HCT116 (cell line): ENCODE measurements around the gene SFXN5. TPM values are rescaled to one million over a fixed set of nuclear protein-coding genes. Genes with fewer than 3 reads are reported as not detected.

Experiments used
- ATAC-seq: fragments of 200-7000 bp; cut with Tn5 transposase; 2 replicates; pipeline ENCODE4 v1.9.1; 2020; ENCODE audit warnings: mild to moderate bottlenecking, moderate library complexity
- BruUV-seq: library from RNA; stranded (reverse); fragments of 400-500 nt; replicated peaks from 2 replicates; lab custom pipeline; 2021; lab: Mats Ljungman, UMichigan
- CTCF ChIA-PET: fragments of 300-600 bp; sonication (Branson Sonifier 250); formaldehyde crosslinking; loops from one replicate; lab custom pipeline; 2021; ENCODE audit warnings: antibody characterized with exemption; lab: Charles Lee
- POLR2A ChIA-PET: fragments of 300-600, 350-600 bp; sonication (Branson Sonifier 250); formaldehyde crosslinking; loops from one replicate; lab custom pipeline; 2021; ENCODE audit warnings: antibody characterized with exemption; lab: Charles Lee
- RAD21 ChIA-PET, 2 experiments: fragments of 300-600 bp; sonication (Branson Sonifier 250); formaldehyde crosslinking; loops; one replicate each; lab custom pipeline; 2023; ENCODE audit warnings: low total read pairs in 2 of 2; ENCODE audit not compliant: uncharacterized antibody in 2 of 2, unreplicated experiment in 2 of 2, low non-redundant PET in 1 of 2; lab: Charles Lee
- DNase-seq: peaks from one replicate; pipeline ENCODE4 v3.0.0-alpha.2; 2010; ENCODE audit warnings: low read depth, low spot score
- H2AFZ ChIP-seq: fragments of 200-600 bp; shearing (Covaris generic), sonication (generic); 2 replicates; pipeline ENCODE4 v1.6.1; 2017; ENCODE audit warnings: low read depth, mixed run types, mixed read lengths, antibody characterized with exemption, low read length; ENCODE audit not compliant: poor library complexity, severe bottlenecking
- H3K27ac ChIP-seq: 2 replicates; pipeline ENCODE4 v1.5.1; 2012; ENCODE audit warnings: low read depth, low read length
- H3K27me3 ChIP-seq: fragments of 200-600 bp; sonication (generic); 2 replicates; pipeline ENCODE4 v1.6.1; 2016; ENCODE audit warnings: mixed run types, low read length, mixed read lengths; ENCODE audit not compliant: insufficient read depth
- H3K36me3 ChIP-seq, 2 experiments: fragments of 200-500 bp in 1 of 2; fragments of 200-600 bp in 1 of 2; sonication (Bioruptor generic) in 1 of 2; sonication (generic) in 1 of 2; 2 replicates each; pipeline versions ENCODE4 v1.5.1 to v1.6.1; 2014 to 2016; ENCODE audit warnings: low read length in 2 of 2, inconsistent platforms in 1 of 2, mixed read lengths in 1 of 2, mixed run types in 1 of 2; ENCODE audit not compliant: insufficient read depth in 2 of 2, control insufficient read depth in 1 of 2
- H3K4me1 ChIP-seq, 2 experiments: fragments of 200-600 bp in 1 of 2; sonication (generic) in 1 of 2; 2 replicates each; pipeline versions ENCODE4 v1.5.1 to v1.6.1; 2012 to 2017; ENCODE audit warnings: low read length in 2 of 2, inconsistent platforms in 1 of 2, mild to moderate bottlenecking in 1 of 2, mixed read lengths in 1 of 2, mixed run types in 1 of 2, moderate library complexity in 1 of 2; ENCODE audit not compliant: insufficient read depth in 2 of 2, control insufficient read depth in 1 of 2
- H3K4me2 ChIP-seq: fragments of 200-600 bp; sonication (generic); 2 replicates; pipeline ENCODE4 v1.6.1; 2017; ENCODE audit warnings: mixed run types, low read length, mixed read lengths
- H3K4me3 ChIP-seq, 2 experiments: fragments of 200-600 bp in 1 of 2; sonication (generic) in 1 of 2; replicated peaks in 1 of 2; 2 replicates each; pipeline ENCODE4 v1.5.1; 2011 to 2016; ENCODE audit warnings: low read length in 2 of 2, control low read depth in 1 of 2, low read depth in 1 of 2, mild to moderate bottlenecking in 1 of 2, mixed read lengths in 1 of 2, mixed run types in 1 of 2
- H3K79me2 ChIP-seq: fragments of 200-600 bp; sonication (generic); 2 replicates; pipeline ENCODE4 v1.6.1; 2017; ENCODE audit warnings: mild to moderate bottlenecking, mixed run types, low read length, moderate library complexity, mixed read lengths; ENCODE audit not compliant: insufficient read depth
- H3K9ac ChIP-seq: fragments of 200-600 bp; sonication (generic); 2 replicates; pipeline ENCODE4 v1.6.1; 2016; ENCODE audit warnings: low read length, mixed read lengths
- H3K9me2 ChIP-seq: fragments of 200-600 bp; sonication (generic), shearing (Covaris generic); 2 replicates; pipeline ENCODE4 v1.6.1; 2017; ENCODE audit warnings: mixed run types, mild to moderate bottlenecking, moderate library complexity; ENCODE audit not compliant: insufficient read depth
- H3K9me3 ChIP-seq, 2 experiments: fragments of 200-500 bp in 1 of 2; fragments of 200-600 bp in 1 of 2; sonication (Bioruptor generic) in 1 of 2; sonication (generic) in 1 of 2; 2 replicates each; pipeline ENCODE4 v1.6.1; 2014 to 2017; ENCODE audit warnings: low read length in 2 of 2, mixed read lengths in 2 of 2, inconsistent platforms in 1 of 2, low read depth in 1 of 2, mild to moderate bottlenecking in 1 of 2, mixed run types in 1 of 2, moderate library complexity in 1 of 2; ENCODE audit not compliant: control insufficient read depth in 1 of 2, insufficient read depth in 1 of 2
- H4K20me1 ChIP-seq: fragments of 200-600 bp; sonication (generic), shearing (Covaris generic); 2 replicates; pipeline ENCODE4 v1.6.1; 2017; ENCODE audit warnings: mixed run types, mild to moderate bottlenecking, moderate library complexity; ENCODE audit not compliant: insufficient read depth
- CBX3 ChIP-seq: IDR thresholded peaks from 2 replicates; pipeline ENCODE4 v1.6.1; 2012; ENCODE audit warnings: low read depth
- ELF1 ChIP-seq: IDR thresholded peaks from 2 replicates; pipeline ENCODE4 v1.6.1; 2012; ENCODE audit warnings: low read depth, borderline replicate concordance
- JUND ChIP-seq: IDR thresholded peaks from 2 replicates; pipeline ENCODE4 v1.6.1; 2012
- POLR2A ChIP-seq: IDR thresholded peaks from 2 replicates; pipeline ENCODE4 v1.7.0; 2011; ENCODE audit warnings: borderline replicate concordance; ENCODE audit not compliant: insufficient read depth, insufficient read length; ENCODE audit errors: extremely low read depth
- POLR2AphosphoS5 ChIP-seq: IDR thresholded peaks from 2 replicates; pipeline ENCODE4 v1.6.1; 2011; ENCODE audit warnings: mild to moderate bottlenecking, low read depth, low read length, moderate library complexity
- REST ChIP-seq: IDR thresholded peaks from 2 replicates; pipeline ENCODE4 v1.6.1; 2012; ENCODE audit warnings: low read depth
- intact Hi-C: fragments of 100-400 bp; cut with micrococcal nuclease; formaldehyde crosslinking; loops from 2 replicates; pipeline ENCODE4 v1.10.0; 2022
- total RNA-seq: library from RNA; stranded (reverse); gene quantifications from one replicate; pipeline ENCODE4 v1.2.1, GENCODE V29; 2021; ENCODE audit not compliant: unreplicated experiment

SFXN5 gene
- total RNA-seq, 1 experiment from 2014 or later, result 10.0 TPM

- ChIA-PET CTCF (no interaction called here), POLR2A (no interaction called here), RAD21 (no interaction called here)
- H3K4me3 ChIP-seq, result peak overlapping the region; percentile 80 to 81
- intact Hi-C loops, result loop anchor here (5.0 kb wide), 1 partner anchor 80 kb away; no protein-coding TSS in a partner anchor
- peaks cover 35% of the 10 kb centered on the region; the same call in 1 of the 2 replicates for H3K79me2 ChIP-seq
- H2AFZ ChIP-seq, result no peak overlapping the region
- H4K20me1 ChIP-seq, result no peaks in the 10 kb centered on the region
- ATAC-seq (no peak), DNase-seq (no peak)
- peaks cover 5 to 19% of the 10 kb centered on the region in 2 experiments; a peak in 3 of 4 replicates for H3K4me1 ChIP-seq
- H3K4me2 ChIP-seq, result peak overlapping the region; percentile 94
- no peaks in the 10 kb centered on the region for H3K36me3 ChIP-seq
- H3K27ac ChIP-seq, result peak overlapping the region; percentile 74; the same call in 1 of the 2 replicates
- peak overlapping the region; percentile 86 for H3K9ac ChIP-seq
- TF ChIP-seq POLR2A, result no peak
- no peak; the same call in 1 of the 2 replicates for TF ChIP-seq ELF1
- TF ChIP-seq JUND, result no peak
- TF ChIP-seq POLR2AphosphoS5, result no peak
- TF ChIP-seq REST, result no peak
- no peak for TF ChIP-seq CBX3
- H3K27me3 ChIP-seq, result no peaks in the 10 kb centered on the region
- no peaks in the 10 kb centered on the region for H3K9me3 ChIP-seq
- H3K9me2 ChIP-seq, result no peaks in the 10 kb centered on the region
- no TSS peak for BruUV-seq
Observed at GRCh38 chr2:73072129-73072395, 550 bp upstream of the SFXN5 start.
